Measurements from ENCODE around the gene PAX9. TPM values are rescaled to one million over a fixed set of nuclear protein-coding genes. Genes with fewer than 3 reads are reported as not detected.

The PAX9 gene
- total RNA-seq, 1 donor from 2014 or later = 1.2 TPM

GRCh38 chr14:36633580-36633979, 28.1 kb upstream of the PAX9 start:
- H3K79me2 ChIP-seq (ENCODE audit: insufficient read depth, low read length) = no peaks in the 10 kb centered on the region
- no peak overlapping the region for H3K4me2 ChIP-seq (ENCODE audit: low read length)
- Mint-ChIP-seq H3K36me3 (ENCODE audit: low read depth, unreplicated experiment) (no peaks in the 10 kb centered on the region), H3K9me3 (ENCODE audit: unreplicated experiment) (peaks cover 2% of the 10 kb centered on the region), H3K27me3 (ENCODE audit: low read depth, unreplicated experiment) (peaks cover 28% of the 10 kb centered on the region), H3K27ac (ENCODE audit: unreplicated experiment) (no peak overlapping the region), H3K4me3 (ENCODE audit: unreplicated experiment) (no peak overlapping the region), H3K4me1 (ENCODE audit: low read depth, unreplicated experiment) (no peaks in the 10 kb centered on the region)
- no peaks in the 10 kb centered on the region for H3K4me1 ChIP-seq (ENCODE audit: insufficient read depth, low read length)
- H3K9ac ChIP-seq (ENCODE audit: low read length) = no peak overlapping the region
- H4K20me1 ChIP-seq (ENCODE audit: insufficient read depth, low read length) = no peaks in the 10 kb centered on the region
- no peak overlapping the region for H2AFZ ChIP-seq (ENCODE audit: low read depth, low read length)
- no peak overlapping the region for H3K4me3 ChIP-seq (ENCODE audit: insufficient read depth, low read depth, low read length)
- no peak overlapping the region for H3K27ac ChIP-seq (ENCODE audit: low read depth, low read length)
- DNase-seq (ENCODE audit: low read depth) (no peak), FAIRE-seq (no peak)
- no peaks in the 10 kb centered on the region for H3K36me3 ChIP-seq (ENCODE audit: insufficient read depth, low read length)
- no peaks in the 10 kb centered on the region for H3K9me3 ChIP-seq (ENCODE audit: insufficient read depth, low read depth, low read length)
- TF ChIP-seq EZH2 (IDR thresholded peaks at IDR 0.05; ENCODE audit: insufficient read depth, low read length) = no peak
- no peak for TF ChIP-seq CTCF (IDR thresholded peaks at IDR 0.05; ENCODE audit: insufficient read depth, low read depth, low read length)
- H3K27me3 ChIP-seq (ENCODE audit: insufficient read depth, low read length) = peaks cover 3% of the 10 kb centered on the region

GRCh38 chr14:36646664-36647416, 14.8 kb upstream of the PAX9 start:
- Histone ChIP-seq H4K20me1 (ENCODE audit: insufficient read depth, low read length) (no peaks in the 10 kb centered on the region), H3K36me3 (ENCODE audit: insufficient read depth, low read length) (no peaks in the 10 kb centered on the region), H3K9me3 (ENCODE audit: insufficient read depth, low read depth, low read length) (no peaks in the 10 kb centered on the region), H3K27ac (ENCODE audit: low read depth, low read length) (no peak overlapping the region), H3K27me3 (ENCODE audit: insufficient read depth, low read length) (peaks cover 73% of the 10 kb centered on the region), H2AFZ (ENCODE audit: low read depth, low read length) (peak overlapping the region; percentile 13), H3K4me2 (ENCODE audit: low read length) (peak overlapping the region; percentile 84), H3K4me1 (ENCODE audit: insufficient read depth, low read length) (peaks cover 15% of the 10 kb centered on the region), H3K9ac (ENCODE audit: low read length) (no peak overlapping the region), H3K4me3 (ENCODE audit: insufficient read depth, low read depth, low read length) (no peak overlapping the region), H3K79me2 (ENCODE audit: insufficient read depth, low read length) (no peaks in the 10 kb centered on the region)
- Mint-ChIP-seq H3K27me3 (ENCODE audit: low read depth, unreplicated experiment) (peaks cover 79% of the 10 kb centered on the region), H3K4me1 (ENCODE audit: low read depth, unreplicated experiment) (peaks cover 1% of the 10 kb centered on the region), H3K27ac (ENCODE audit: unreplicated experiment) (no peak overlapping the region), H3K9me3 (ENCODE audit: unreplicated experiment) (no peaks in the 10 kb centered on the region), H3K36me3 (ENCODE audit: low read depth, unreplicated experiment) (no peaks in the 10 kb centered on the region), H3K4me3 (ENCODE audit: unreplicated experiment) (peak overlapping the region; percentile 82)
- FAIRE-seq = no peak
- no peak for TF ChIP-seq EZH2 (IDR thresholded peaks at IDR 0.05; ENCODE audit: insufficient read depth, low read length)
- no peak for TF ChIP-seq CTCF (IDR thresholded peaks at IDR 0.05; ENCODE audit: insufficient read depth, low read depth, low read length)
- no peak for DNase-seq (ENCODE audit: low read depth)

- Histone ChIP-seq H3K4me2 (ENCODE audit: low read length) (peak overlapping the region; percentile 84), H3K4me1 (ENCODE audit: insufficient read depth, low read length) (peaks cover 15% of the 10 kb centered on the region), H3K79me2 (ENCODE audit: insufficient read depth, low read length) (no peaks in the 10 kb centered on the region), H3K27me3 (ENCODE audit: insufficient read depth, low read length) (peaks cover 79% of the 10 kb centered on the region), H3K4me3 (ENCODE audit: insufficient read depth, low read depth, low read length) (peak overlapping the region; percentile 44), H3K9me3 (ENCODE audit: insufficient read depth, low read depth, low read length) (no peaks in the 10 kb centered on the region), H3K36me3 (ENCODE audit: insufficient read depth, low read length) (no peaks in the 10 kb centered on the region), H4K20me1 (ENCODE audit: insufficient read depth, low read length) (no peaks in the 10 kb centered on the region), H2AFZ (ENCODE audit: low read depth, low read length) (peak overlapping the region; percentile 77), H3K9ac (ENCODE audit: low read length) (no peak overlapping the region), H3K27ac (ENCODE audit: low read depth, low read length) (no peak overlapping the region)
- H3K9me3 Mint-ChIP-seq (ENCODE audit: unreplicated experiment) = no peaks in the 10 kb centered on the region
- H3K4me1 Mint-ChIP-seq (ENCODE audit: low read depth, unreplicated experiment) = peaks cover 1% of the 10 kb centered on the region
- peaks cover 78% of the 10 kb centered on the region for H3K27me3 Mint-ChIP-seq (ENCODE audit: low read depth, unreplicated experiment)
- FAIRE-seq (no peak), DNase-seq (ENCODE audit: low read depth) (no peak)
- peak overlapping the region; percentile 86 for H3K4me3 Mint-ChIP-seq (ENCODE audit: unreplicated experiment)
- no peak overlapping the region for H3K27ac Mint-ChIP-seq (ENCODE audit: unreplicated experiment)
- H3K36me3 Mint-ChIP-seq (ENCODE audit: low read depth, unreplicated experiment) = no peaks in the 10 kb centered on the region
- TF ChIP-seq CTCF (IDR thresholded peaks at IDR 0.05; ENCODE audit: insufficient read depth, low read depth, low read length) = no peak
- peak; percentile 86 for TF ChIP-seq EZH2 (IDR thresholded peaks at IDR 0.05; ENCODE audit: insufficient read depth, low read length)
Observed at GRCh38 chr14:36647417-36647823, 14.2 kb upstream of the PAX9 start.
